ENCODE data around the gene UQCR10. TPM values are rescaled to one million over a fixed set of nuclear protein-coding genes. Genes with fewer than 3 reads are reported as not detected.

UQCR10 gene
- total and polyA plus RNA-seq, 2 donors from 2014 or later = 78.7 to 479 TPM

DNA sequence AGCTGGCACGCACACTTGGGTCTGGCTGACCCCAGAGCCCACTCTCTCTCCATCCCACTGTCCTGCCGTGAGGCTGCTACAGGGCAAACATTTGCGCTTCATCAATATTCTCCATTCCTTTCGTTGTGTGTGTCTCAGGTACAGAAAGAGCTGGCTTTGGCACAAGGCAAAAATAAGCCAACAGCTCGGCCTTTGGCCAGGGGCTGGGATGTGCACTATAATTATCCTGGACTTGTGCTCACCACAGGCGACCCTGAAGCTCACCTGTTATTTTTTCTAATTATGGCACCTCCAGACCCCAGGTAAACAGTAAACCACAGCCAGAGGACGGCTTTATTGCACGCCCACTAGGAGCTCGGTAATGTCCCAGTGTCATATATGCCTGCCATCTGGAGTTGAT is 11.3 kb upstream of the UQCR10 start:
- H3K9me3 ChIP-seq (ENCODE audit: control insufficient read depth in 2 of 3, insufficient read depth in 1 of 3, low read length in 3 of 3) = no peaks in the 10 kb centered on the region
- H3K4me1 ChIP-seq (ENCODE audit: control insufficient read depth in 2 of 3, insufficient read depth in 2 of 3, low read depth in 1 of 3, low read length in 3 of 3) = no peaks in the 10 kb centered on the region
- TF ChIP-seq, protein P1, sequence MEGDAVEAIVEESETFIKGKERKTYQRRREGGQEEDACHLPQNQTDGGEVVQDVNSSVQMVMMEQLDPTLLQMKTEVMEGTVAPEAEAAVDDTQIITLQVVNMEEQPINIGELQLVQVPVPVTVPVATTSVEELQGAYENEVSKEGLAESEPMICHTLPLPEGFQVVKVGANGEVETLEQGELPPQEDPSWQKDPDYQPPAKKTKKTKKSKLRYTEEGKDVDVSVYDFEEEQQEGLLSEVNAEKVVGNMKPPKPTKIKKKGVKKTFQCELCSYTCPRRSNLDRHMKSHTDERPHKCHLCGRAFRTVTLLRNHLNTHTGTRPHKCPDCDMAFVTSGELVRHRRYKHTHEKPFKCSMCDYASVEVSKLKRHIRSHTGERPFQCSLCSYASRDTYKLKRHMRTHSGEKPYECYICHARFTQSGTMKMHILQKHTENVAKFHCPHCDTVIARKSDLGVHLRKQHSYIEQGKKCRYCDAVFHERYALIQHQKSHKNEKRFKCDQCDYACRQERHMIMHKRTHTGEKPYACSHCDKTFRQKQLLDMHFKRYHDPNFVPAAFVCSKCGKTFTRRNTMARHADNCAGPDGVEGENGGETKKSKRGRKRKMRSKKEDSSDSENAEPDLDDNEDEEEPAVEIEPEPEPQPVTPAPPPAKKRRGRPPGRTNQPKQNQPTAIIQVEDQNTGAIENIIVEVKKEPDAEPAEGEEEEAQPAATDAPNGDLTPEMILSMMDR (IDR thresholded peaks at IDR 0.05; ENCODE audit: borderline replicate concordance, extremely low read depth, insufficient read depth) = no peak
- H3K27ac ChIP-seq (ENCODE audit: low read depth in 2 of 2, low read length in 2 of 2) = no peak overlapping the region
- DNase-seq (no peak), FAIRE-seq (no peak)
- H3K9ac ChIP-seq (ENCODE audit: low read length in 3 of 3) = no peak overlapping the region
- no peaks in the 10 kb centered on the region for H3K36me3 ChIP-seq (ENCODE audit: control insufficient read depth in 2 of 3, insufficient read depth in 3 of 3, low read length in 3 of 3)
- H3K27me3 ChIP-seq (ENCODE audit: control insufficient read depth, insufficient read depth, low read length) = no peaks in the 10 kb centered on the region
- no peak overlapping the region for H3K4me3 ChIP-seq (ENCODE audit: low read length in 3 of 3)
- intact Hi-C loops (cut with DNase I) = no loop called here

DNA sequence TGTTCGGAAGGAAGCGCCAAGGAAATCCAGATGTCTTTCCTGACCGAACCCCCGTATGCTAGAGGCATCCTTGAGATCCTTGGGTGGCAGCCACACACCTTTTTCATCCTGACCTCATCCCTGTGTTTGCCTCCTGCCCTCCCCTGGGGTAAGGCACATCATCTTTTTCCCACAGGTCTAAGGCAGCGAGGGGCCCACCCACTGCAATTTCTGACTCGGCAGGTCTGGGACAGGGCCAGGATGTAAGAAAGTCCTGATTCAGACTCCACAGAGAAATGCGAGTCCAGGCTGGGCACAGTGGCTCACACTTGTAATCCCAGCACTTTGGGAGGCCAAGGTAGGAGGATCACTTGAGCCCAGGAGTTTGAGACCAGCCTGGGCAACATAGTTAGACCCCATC is 10.8 kb upstream of the UQCR10 start:
- TF ChIP-seq, protein P1 (IDR thresholded peaks at IDR 0.05; ENCODE audit: borderline replicate concordance, extremely low read depth, insufficient read depth) = no peak
- no peak overlapping the region for H3K9ac ChIP-seq (ENCODE audit: low read length in 3 of 3)
- H3K27me3 ChIP-seq (ENCODE audit: control insufficient read depth, insufficient read depth, low read length) = no peaks in the 10 kb centered on the region
- H3K9me3 ChIP-seq (ENCODE audit: control insufficient read depth in 2 of 3, insufficient read depth in 1 of 3, low read length in 3 of 3) = no peaks in the 10 kb centered on the region
- H3K27ac ChIP-seq (ENCODE audit: low read depth in 2 of 2, low read length in 2 of 2) = no peak overlapping the region
- DNase-seq (no peak), FAIRE-seq (no peak)
- no peaks in the 10 kb centered on the region for H3K36me3 ChIP-seq (ENCODE audit: control insufficient read depth in 2 of 3, insufficient read depth in 3 of 3, low read length in 3 of 3)
- intact Hi-C loops (cut with DNase I) = no loop called here
- H3K4me1 ChIP-seq (ENCODE audit: control insufficient read depth in 2 of 3, insufficient read depth in 2 of 3, low read depth in 1 of 3, low read length in 3 of 3) = no peaks in the 10 kb centered on the region
- H3K4me3 ChIP-seq (ENCODE audit: low read length in 3 of 3) = no peak overlapping the region

DNA sequence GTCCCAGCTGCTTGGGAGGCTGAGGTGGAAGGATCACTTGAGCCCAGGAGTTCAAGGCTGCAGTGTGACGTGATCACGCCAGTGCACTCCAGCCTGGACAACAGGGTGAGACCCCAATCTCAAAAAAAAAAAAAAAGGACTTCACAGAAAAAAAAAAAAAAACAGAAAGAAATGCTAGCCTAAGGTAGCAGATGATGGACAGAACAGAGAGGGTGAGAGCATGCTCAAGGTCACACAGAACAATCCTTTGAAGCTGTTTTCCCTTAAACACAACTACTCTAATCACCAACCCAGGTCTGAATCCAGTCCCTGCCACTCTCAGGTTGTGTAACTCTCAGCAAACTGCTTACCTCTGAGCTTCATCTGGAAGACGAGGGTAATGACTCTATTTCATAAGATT is 10.1 kb upstream of the UQCR10 start:
- DNase-seq = no peak
- H3K9me3 ChIP-seq (ENCODE audit: control insufficient read depth in 2 of 3, insufficient read depth in 1 of 3, low read length in 3 of 3) = no peaks in the 10 kb centered on the region
- no peak overlapping the region for H3K27ac ChIP-seq (ENCODE audit: low read depth in 2 of 2, low read length in 2 of 2)
- H3K4me1 ChIP-seq (ENCODE audit: control insufficient read depth in 2 of 3, insufficient read depth in 2 of 3, low read depth in 1 of 3, low read length in 3 of 3) = no peaks in the 10 kb centered on the region
- intact Hi-C loops (cut with DNase I) = no loop called here
- H3K4me3 ChIP-seq (ENCODE audit: low read length in 3 of 3) = no peak overlapping the region
- TF ChIP-seq, protein P1 (IDR thresholded peaks at IDR 0.05; ENCODE audit: borderline replicate concordance, extremely low read depth, insufficient read depth) = no peak
- no peaks in the 10 kb centered on the region for H3K36me3 ChIP-seq (ENCODE audit: control insufficient read depth in 2 of 3, insufficient read depth in 3 of 3, low read length in 3 of 3)
- no peaks in the 10 kb centered on the region for H3K27me3 ChIP-seq (ENCODE audit: control insufficient read depth, insufficient read depth, low read length)
- no peak for FAIRE-seq
- no peak overlapping the region for H3K9ac ChIP-seq (ENCODE audit: low read length in 3 of 3)

DNA sequence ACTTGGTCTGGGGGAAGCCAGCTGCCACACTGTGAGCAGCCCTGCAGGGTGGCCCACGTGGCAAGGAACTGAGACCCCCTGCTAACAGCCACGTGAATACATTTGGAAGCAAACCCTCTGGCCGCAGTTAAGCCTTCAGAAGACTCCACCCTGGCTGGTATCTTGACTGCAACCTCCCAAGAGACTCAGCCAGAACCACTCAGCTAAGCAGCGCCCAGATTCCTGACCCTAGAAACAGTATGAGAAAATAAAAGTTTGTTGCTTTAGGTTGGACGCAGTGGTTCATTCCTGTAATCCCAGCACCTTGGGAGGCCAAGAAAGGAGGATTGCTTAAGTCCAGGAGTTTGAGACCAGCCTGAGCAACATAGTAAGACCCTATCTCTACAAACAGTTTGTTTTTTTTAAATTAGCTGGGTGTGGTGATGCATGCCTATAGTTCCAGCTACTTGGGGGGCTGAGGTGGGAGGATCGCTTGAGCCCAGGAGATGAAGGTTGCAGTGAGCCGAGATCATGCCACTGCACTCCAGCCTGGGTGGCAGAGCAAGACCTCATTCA is 9.0 kb upstream of the UQCR10 start:
- TF ChIP-seq, protein P1 (IDR thresholded peaks at IDR 0.05; ENCODE audit: borderline replicate concordance, extremely low read depth, insufficient read depth) = no peak
- DNase-seq (no peak), FAIRE-seq (no peak)
- H3K27me3 ChIP-seq (ENCODE audit: control insufficient read depth, insufficient read depth, low read length) = no peaks in the 10 kb centered on the region
- no peaks in the 10 kb centered on the region for H3K36me3 ChIP-seq (ENCODE audit: control insufficient read depth in 2 of 3, insufficient read depth in 3 of 3, low read length in 3 of 3)
- H3K9me3 ChIP-seq (ENCODE audit: control insufficient read depth in 2 of 3, insufficient read depth in 1 of 3, low read length in 3 of 3) = no peaks in the 10 kb centered on the region
- intact Hi-C loops (cut with DNase I) = no loop called here
- no peak overlapping the region for H3K27ac ChIP-seq (ENCODE audit: low read depth in 2 of 2, low read length in 2 of 2)
- no peaks in the 10 kb centered on the region for H3K4me1 ChIP-seq (ENCODE audit: control insufficient read depth in 2 of 3, insufficient read depth in 2 of 3, low read depth in 1 of 3, low read length in 3 of 3)
- no peak overlapping the region for H3K4me3 ChIP-seq (ENCODE audit: low read length in 3 of 3)
- H3K9ac ChIP-seq (ENCODE audit: low read length in 3 of 3) = no peak overlapping the region
